DOHH2 (cell line): ENCODE results near the gene IL2RA.

Source experiments
- EZH2phosphoT487 ChIP-seq: fragments of 200-600 bp; sonication (generic); IDR thresholded peaks from 2 replicates; pipeline ENCODE4 v1.6.1; 2017; ENCODE audit warnings: borderline replicate concordance, mild to moderate bottlenecking, antibody characterized with exemption, low read length, moderate library complexity, mixed read lengths
- TF ChIP-seq, protein P1 (sequence below): fragments of 200-600 bp; sonication (generic); IDR thresholded peaks from one replicate; pipeline ENCODE4 v1.5.1; 2014; ENCODE audit warnings: antibody characterized with exemption, mild to moderate bottlenecking, low read depth, low read length; ENCODE audit not compliant: poor library complexity, severe bottlenecking

DNA sequence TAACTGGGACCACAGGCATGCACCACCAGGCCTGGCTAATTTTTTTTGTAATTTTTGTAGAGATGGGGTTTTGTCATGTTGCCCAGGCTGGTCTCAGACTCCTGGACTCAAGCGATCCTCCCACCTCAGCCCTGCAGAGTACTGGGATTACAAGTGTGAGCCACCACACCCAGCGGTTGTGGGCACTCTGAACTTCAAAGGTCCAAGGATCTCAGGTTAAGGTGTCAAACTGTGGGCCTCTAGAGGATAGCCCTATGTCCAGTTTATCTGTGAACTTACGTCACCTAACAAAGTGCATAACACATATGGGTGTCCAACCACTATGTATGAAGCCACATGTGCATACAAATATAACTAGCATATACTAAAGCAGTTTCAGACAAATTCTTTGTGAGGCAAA lies 3.2 kb upstream of the IL2RA start:
- TF ChIP-seq, protein P1, sequence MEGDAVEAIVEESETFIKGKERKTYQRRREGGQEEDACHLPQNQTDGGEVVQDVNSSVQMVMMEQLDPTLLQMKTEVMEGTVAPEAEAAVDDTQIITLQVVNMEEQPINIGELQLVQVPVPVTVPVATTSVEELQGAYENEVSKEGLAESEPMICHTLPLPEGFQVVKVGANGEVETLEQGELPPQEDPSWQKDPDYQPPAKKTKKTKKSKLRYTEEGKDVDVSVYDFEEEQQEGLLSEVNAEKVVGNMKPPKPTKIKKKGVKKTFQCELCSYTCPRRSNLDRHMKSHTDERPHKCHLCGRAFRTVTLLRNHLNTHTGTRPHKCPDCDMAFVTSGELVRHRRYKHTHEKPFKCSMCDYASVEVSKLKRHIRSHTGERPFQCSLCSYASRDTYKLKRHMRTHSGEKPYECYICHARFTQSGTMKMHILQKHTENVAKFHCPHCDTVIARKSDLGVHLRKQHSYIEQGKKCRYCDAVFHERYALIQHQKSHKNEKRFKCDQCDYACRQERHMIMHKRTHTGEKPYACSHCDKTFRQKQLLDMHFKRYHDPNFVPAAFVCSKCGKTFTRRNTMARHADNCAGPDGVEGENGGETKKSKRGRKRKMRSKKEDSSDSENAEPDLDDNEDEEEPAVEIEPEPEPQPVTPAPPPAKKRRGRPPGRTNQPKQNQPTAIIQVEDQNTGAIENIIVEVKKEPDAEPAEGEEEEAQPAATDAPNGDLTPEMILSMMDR: no peak
- TF ChIP-seq EZH2phosphoT487: no peak
